ENCODE measurements around the gene GABBR2. TPM values are rescaled to one million over a fixed set of nuclear protein-coding genes. Genes with fewer than 3 reads are reported as not detected.

Gene GABBR2
- total RNA-seq, 3 donors from 2014 or later, result not detected

DNA sequence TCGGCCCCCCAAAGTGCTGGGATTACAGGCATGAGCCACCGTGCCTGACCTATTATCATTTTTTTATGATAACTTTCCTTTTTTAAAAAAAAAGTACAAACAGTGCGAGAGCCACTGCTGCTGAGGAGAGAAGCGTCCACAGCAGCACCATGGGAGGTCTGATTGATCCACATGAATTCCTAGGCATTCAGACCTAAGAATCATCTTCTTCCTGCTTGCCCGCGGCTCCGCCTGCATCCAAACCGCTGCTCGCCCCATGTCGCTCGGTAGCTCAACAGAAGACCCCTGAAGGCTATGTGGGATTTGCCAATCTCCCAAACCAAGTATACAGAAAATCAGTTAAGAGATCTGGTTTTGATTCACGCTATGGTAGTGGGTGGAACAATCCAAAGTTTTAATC, 102.0 kb downstream of the GABBR2 start:
- intact Hi-C loops (cut with DNase I; ENCODE audit: low total_unique reads), result no loop called here
- Histone ChIP-seq H3K27me3 (no peaks in the 10 kb centered on the region), H3K9me3 (no peaks in the 10 kb centered on the region), H3K36me3 (no peaks in the 10 kb centered on the region), H3K4me1 (no peaks in the 10 kb centered on the region), H3K4me3 (no peak overlapping the region), H3K27ac (no peak overlapping the region)
- DNase-seq (ENCODE audit: low spot score in 2 of 2), result no peak
- TF ChIP-seq, protein P1, sequence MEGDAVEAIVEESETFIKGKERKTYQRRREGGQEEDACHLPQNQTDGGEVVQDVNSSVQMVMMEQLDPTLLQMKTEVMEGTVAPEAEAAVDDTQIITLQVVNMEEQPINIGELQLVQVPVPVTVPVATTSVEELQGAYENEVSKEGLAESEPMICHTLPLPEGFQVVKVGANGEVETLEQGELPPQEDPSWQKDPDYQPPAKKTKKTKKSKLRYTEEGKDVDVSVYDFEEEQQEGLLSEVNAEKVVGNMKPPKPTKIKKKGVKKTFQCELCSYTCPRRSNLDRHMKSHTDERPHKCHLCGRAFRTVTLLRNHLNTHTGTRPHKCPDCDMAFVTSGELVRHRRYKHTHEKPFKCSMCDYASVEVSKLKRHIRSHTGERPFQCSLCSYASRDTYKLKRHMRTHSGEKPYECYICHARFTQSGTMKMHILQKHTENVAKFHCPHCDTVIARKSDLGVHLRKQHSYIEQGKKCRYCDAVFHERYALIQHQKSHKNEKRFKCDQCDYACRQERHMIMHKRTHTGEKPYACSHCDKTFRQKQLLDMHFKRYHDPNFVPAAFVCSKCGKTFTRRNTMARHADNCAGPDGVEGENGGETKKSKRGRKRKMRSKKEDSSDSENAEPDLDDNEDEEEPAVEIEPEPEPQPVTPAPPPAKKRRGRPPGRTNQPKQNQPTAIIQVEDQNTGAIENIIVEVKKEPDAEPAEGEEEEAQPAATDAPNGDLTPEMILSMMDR (IDR thresholded peaks at IDR 0.05), result no peak
- no peak for TF ChIP-seq POLR2AphosphoS5 (IDR thresholded peaks at IDR 0.05)
- no peak for TF ChIP-seq POLR2A (IDR thresholded peaks at IDR 0.05)

DNA sequence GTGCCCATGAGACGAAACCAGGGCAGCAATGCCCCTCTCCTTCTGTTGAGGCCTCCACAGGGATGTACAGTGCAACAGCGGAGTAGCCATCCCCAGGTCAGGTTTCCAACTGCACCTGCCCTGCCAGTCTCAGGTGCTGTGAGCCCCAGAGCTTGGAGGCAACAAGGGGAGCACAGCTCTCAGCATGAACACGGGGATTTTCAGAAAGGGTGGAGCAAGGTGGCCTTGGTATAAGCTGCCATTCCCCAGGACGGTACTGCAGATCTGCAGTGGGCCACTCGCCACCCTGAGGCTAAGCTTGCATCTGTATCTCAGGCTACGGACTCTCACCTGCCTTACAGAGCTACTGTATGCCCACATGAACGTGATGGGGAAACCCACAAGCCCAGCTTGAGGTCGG, 103.6 kb downstream of the GABBR2 start:
- Histone ChIP-seq H3K36me3 (no peaks in the 10 kb centered on the region), H3K9me3 (no peaks in the 10 kb centered on the region), H3K4me3 (no peak overlapping the region), H3K27ac (no peak overlapping the region), H3K27me3 (no peaks in the 10 kb centered on the region), H3K4me1 (no peaks in the 10 kb centered on the region)
- no peak for DNase-seq (ENCODE audit: low spot score in 2 of 2)
- no peak for TF ChIP-seq POLR2A (IDR thresholded peaks at IDR 0.05)
- no peak for TF ChIP-seq POLR2AphosphoS5 (IDR thresholded peaks at IDR 0.05)
- TF ChIP-seq, protein P1 (IDR thresholded peaks at IDR 0.05), result no peak
- intact Hi-C loops (cut with DNase I; ENCODE audit: low total_unique reads), result no loop called here

DNA sequence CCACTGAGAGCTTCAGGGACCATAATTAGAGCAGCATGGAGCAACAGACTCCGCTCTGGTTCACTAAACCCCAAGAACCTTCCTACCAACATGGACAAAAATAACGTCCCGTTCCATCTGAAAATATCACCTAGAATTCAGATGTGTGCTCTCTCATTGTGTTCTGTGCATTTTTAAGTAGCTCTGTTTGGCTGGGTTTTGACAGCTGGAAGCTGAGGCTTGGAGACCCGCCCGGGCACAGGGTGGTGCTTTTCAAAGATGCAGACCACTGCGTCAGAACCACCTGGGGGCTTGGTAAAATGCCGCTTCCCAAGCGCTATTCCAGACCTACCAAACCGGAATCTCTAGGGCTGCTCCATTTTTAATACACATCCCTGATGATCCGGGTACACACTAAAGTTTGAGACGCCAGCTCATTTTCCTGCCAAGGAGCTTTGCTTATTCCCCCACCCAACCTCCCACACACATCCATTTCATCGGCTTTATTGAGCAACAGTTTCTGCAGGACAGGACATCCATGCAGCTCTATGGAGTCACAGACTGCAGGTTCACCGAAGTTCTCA, 104.8 kb downstream of the GABBR2 start:
- Histone ChIP-seq H3K36me3 (no peaks in the 10 kb centered on the region), H3K27me3 (no peaks in the 10 kb centered on the region), H3K4me3 (no peak overlapping the region), H3K27ac (no peak overlapping the region), H3K9me3 (no peaks in the 10 kb centered on the region), H3K4me1 (no peaks in the 10 kb centered on the region)
- TF ChIP-seq POLR2A (IDR thresholded peaks at IDR 0.05) (no peak), POLR2AphosphoS5 (IDR thresholded peaks at IDR 0.05) (no peak)
- no peak for DNase-seq (ENCODE audit: low spot score in 2 of 2)
- intact Hi-C loops (cut with DNase I; ENCODE audit: low total_unique reads), result no loop called here

DNA sequence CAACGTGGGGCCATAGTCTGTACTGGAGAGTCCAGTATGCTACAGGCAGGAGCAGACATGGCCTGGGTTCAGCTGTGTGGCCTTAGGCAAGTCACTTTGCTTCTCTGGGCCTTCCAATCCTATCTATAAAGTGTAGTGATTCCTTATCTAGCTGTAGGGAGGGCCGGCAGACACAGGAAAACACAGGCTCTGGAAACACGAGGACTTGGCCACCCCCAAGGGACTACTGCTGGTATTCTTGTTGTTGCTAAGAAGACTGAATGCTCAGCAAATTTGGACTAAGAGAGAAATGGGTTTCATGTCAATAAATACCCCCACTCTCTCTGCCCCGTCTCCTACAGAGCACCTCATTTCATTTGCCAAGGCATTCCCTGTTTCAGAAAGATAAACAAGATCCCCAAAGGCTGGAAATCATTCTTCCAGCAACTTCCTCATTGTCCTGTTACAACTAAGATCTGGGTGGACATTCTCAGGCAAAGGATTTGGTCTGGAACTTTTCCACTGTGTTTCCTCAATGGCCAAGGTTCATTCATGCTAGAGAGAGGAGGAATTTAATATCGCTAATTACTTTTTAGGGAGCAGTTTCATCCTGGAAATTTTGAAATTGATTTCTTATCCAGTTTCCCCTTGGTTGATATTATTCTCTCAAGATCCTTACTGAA, 105.8 kb downstream of the GABBR2 start:
- no peak for DNase-seq (ENCODE audit: low spot score in 2 of 2)
- no peak for TF ChIP-seq POLR2AphosphoS5 (IDR thresholded peaks at IDR 0.05)
- TF ChIP-seq, protein P1 (IDR thresholded peaks at IDR 0.05), result no peak
- TF ChIP-seq POLR2A (IDR thresholded peaks at IDR 0.05), result no peak
- Histone ChIP-seq H3K4me1 (no peaks in the 10 kb centered on the region), H3K27ac (no peak overlapping the region), H3K4me3 (no peak overlapping the region), H3K36me3 (no peaks in the 10 kb centered on the region), H3K27me3 (no peaks in the 10 kb centered on the region), H3K9me3 (no peaks in the 10 kb centered on the region)
- intact Hi-C loops (cut with DNase I; ENCODE audit: low total_unique reads), result no loop called here

DNA sequence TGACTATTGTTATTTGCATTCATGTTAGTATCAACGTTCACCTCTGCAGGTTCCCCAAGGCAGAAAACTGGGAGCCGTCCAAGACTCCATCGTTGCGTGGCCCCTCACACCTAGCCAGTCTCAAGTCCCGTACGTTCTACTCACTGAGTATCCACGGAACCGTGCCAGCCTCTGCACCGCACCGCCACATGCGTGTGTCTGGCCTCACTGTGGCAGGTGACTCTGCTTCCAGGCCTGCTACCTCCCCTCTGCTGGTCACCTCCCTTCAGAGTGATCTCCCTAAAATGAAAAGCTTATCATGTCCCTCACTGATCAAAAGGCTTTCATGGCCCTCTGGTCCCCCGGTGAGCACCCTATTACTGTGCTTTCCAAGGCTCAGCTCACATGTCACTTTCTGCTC, 108.1 kb downstream of the GABBR2 start:
- intact Hi-C loops (cut with DNase I; ENCODE audit: low total_unique reads), result loop anchor here (1.0 kb wide), 1 partner anchor 13 kb away; no protein-coding TSS in a partner anchor
- no peak overlapping the region for H3K27ac ChIP-seq
- no peak overlapping the region for H3K4me3 ChIP-seq
- no peaks in the 10 kb centered on the region for H3K4me1 ChIP-seq
- H3K36me3 ChIP-seq, result no peaks in the 10 kb centered on the region
- no peak for TF ChIP-seq POLR2A (IDR thresholded peaks at IDR 0.05)
- TF ChIP-seq, protein P1 (IDR thresholded peaks at IDR 0.05), result no peak
- TF ChIP-seq POLR2AphosphoS5 (IDR thresholded peaks at IDR 0.05), result no peak
- no peaks in the 10 kb centered on the region for H3K27me3 ChIP-seq
- H3K9me3 ChIP-seq, result no peaks in the 10 kb centered on the region
- DNase-seq (ENCODE audit: low spot score in 2 of 2), result no peak

All from breast epithelium (tissue), 4 donors.